T-cell (primary cell): ENCODE data around the gene TMEM143. TPM values are rescaled to one million over a fixed set of nuclear protein-coding genes. Genes with fewer than 3 reads are reported as not detected.

Experiments used
- ATAC-seq, 4 experiments: fragments of 200-7000 bp in 3 of 4; fragments of 150-1000 bp in 1 of 4; cut with Tn5 transposase; replicated peaks in 1 of 4; 1 replicate in 3 of 4; 2 replicates in 1 of 4; pipeline ENCODE4 v1.10.0; 2021; ENCODE audit warnings: moderate library complexity in 3 of 4, mild to moderate bottlenecking in 2 of 4, moderate number of reproducible peaks in 1 of 4
- CTCF ChIA-PET, 2 donors: fragments of 300-600 bp; sonication (Branson Sonifier 250); formaldehyde crosslinking; loops; one replicate each; lab custom pipeline; 2022; ENCODE audit warnings: antibody characterized with exemption in 2 of 2; lab: Charles Lee
- POLR2A ChIA-PET, 2 donors: fragments of 300-600 bp; sonication (Branson Sonifier 250); formaldehyde crosslinking; loops; one replicate each; lab custom pipeline; 2022; ENCODE audit warnings: antibody characterized with exemption in 2 of 2; lab: Charles Lee
- DNase-seq, 35 experiments: peaks; one replicate each; pipeline versions ENCODE4 v3.0.0 to v3.0.0-alpha.2; 2013 to 2023
- H3K27ac ChIP-seq: one replicate; pipeline ENCODE4 v1.5.1; 2013; ENCODE audit warnings: low read length
- H3K27me3 ChIP-seq, 2 experiments: replicated peaks in 1 of 2; 1 replicate in 1 of 2; 2 replicates in 1 of 2; pipeline versions ENCODE4 v1.6.1 to v1.7.0; 2013; ENCODE audit warnings: low read length in 1 of 2, mixed read lengths in 1 of 2; ENCODE audit not compliant: control insufficient read depth in 2 of 2, insufficient read depth in 2 of 2; ENCODE audit errors: extremely low read depth in 1 of 2
- H3K36me3 ChIP-seq, 2 donors: 1 replicate in 1 of 2; 2 replicates in 1 of 2; pipeline versions ENCODE4 v1.6.1 to v1.7.0; 2013; ENCODE audit warnings: low read length in 1 of 2; ENCODE audit not compliant: control insufficient read depth in 2 of 2, insufficient read depth in 1 of 2; ENCODE audit errors: extremely low read depth in 1 of 2
- H3K4me1 ChIP-seq, 2 experiments: 1 replicate in 1 of 2; 2 replicates in 1 of 2; pipeline versions ENCODE4 v1.6.1 to v1.7.0; 2013; ENCODE audit warnings: low read length in 2 of 2, mixed read lengths in 1 of 2; ENCODE audit not compliant: insufficient read depth in 2 of 2, control insufficient read depth in 1 of 2; ENCODE audit errors: extremely low read depth in 1 of 2
- H3K4me3 ChIP-seq, 2 donors: 1 replicate in 1 of 2; 2 replicates in 1 of 2; pipeline versions ENCODE4 v1.5.1 to v1.7.0; 2013; ENCODE audit warnings: mild to moderate bottlenecking in 2 of 2, low read length in 1 of 2, moderate library complexity in 1 of 2; ENCODE audit not compliant: control insufficient read depth in 1 of 2; ENCODE audit errors: extremely low read depth in 1 of 2
- H3K9me3 ChIP-seq: 2 replicates; pipeline ENCODE4 v1.7.0; 2013
- H3K27ac Mint-ChIP-seq, 2 donors: one replicate each; pipeline ENCODE4 v1.8.0; 2020 to 2021; ENCODE audit warnings: mild to moderate bottlenecking in 2 of 2, mixed read lengths in 2 of 2
- H3K27me3 Mint-ChIP-seq, 2 donors: one replicate each; pipeline ENCODE4 v1.8.0; 2021 to 2022; ENCODE audit warnings: mixed read lengths in 2 of 2
- H3K36me3 Mint-ChIP-seq: one replicate; pipeline ENCODE4 v1.8.0; 2021; ENCODE audit warnings: mixed read lengths
- H3K4me1 Mint-ChIP-seq, 3 donors: one replicate each; pipeline ENCODE4 v1.8.0; 2020 to 2022; ENCODE audit warnings: mixed read lengths in 3 of 3, mild to moderate bottlenecking in 1 of 3
- H3K4me3 Mint-ChIP-seq, 3 donors: one replicate each; pipeline ENCODE4 v1.8.0; 2020 to 2022; ENCODE audit warnings: mild to moderate bottlenecking in 3 of 3, mixed read lengths in 3 of 3, moderate library complexity in 3 of 3
- H3K9me3 Mint-ChIP-seq, 3 donors: one replicate each; pipeline ENCODE4 v1.8.0; 2020 to 2022; ENCODE audit warnings: mixed read lengths in 3 of 3
- WGBS: methylation state at CpG from one replicate; pipeline ENCODE4 v1.1.5; 2013; ENCODE audit warnings: missing lambda C conversion rate; ENCODE audit not compliant: insufficient coverage; 5-methylcytosine and 5-hydroxymethylcytosine counted together
- total RNA-seq, 35 experiments: library from RNA in 6 of 35; stranded (reverse) in 6 of 35; fragments of 120-200 nt in 1 of 35; gene quantifications; one replicate each; pipeline versions ENCODE4 v1.2.1 to v1.2.4 and lab custom pipeline; 2013 to 2026

TMEM143 gene
- total RNA-seq, 5 donors from 2014 or later (not counting 1 experiment from before 2014, with no cell fraction given), result 14.5 to 33.5 (median 29.0) TPM

GRCh38 chr19:48348045-48348444, 15.7 kb downstream of the TMEM143 start:
- H3K27me3 Mint-ChIP-seq, result no peaks in the 10 kb centered on the region
- CTCF ChIA-PET, result interaction anchor here in 1 of 2 donors (0.6 kb wide), 1 partner anchor 14 kb away, joined by 3 read pairs; no protein-coding TSS in a partner anchor
- ATAC-seq, result no peak

GRCh38 chr19:48346191-48346590, 17.5 kb downstream of the TMEM143 start:
- 100% methylated on average over 1 of the region's 2 CpGs for WGBS
- CTCF ChIA-PET, result interaction anchor here in 1 of 2 donors (0.8 kb wide), 1 partner anchor 32 kb away, joined by 3 read pairs; no protein-coding TSS in a partner anchor
- POLR2A ChIA-PET, result no interaction called here
- H3K36me3 ChIP-seq, result peaks cover 0 to 9% of the 10 kb centered on the region in 2 donors
- H3K27ac Mint-ChIP-seq, result peak overlapping the region in 1 of 2 donors; percentile 48
- H3K4me3 Mint-ChIP-seq, result no peak overlapping the region
- no peak overlapping the region for H3K4me3 ChIP-seq
- DNase-seq, result no peak
- H3K27ac ChIP-seq, result no peak overlapping the region
- no peaks in the 10 kb centered on the region for H3K9me3 ChIP-seq
- H3K4me1 Mint-ChIP-seq, result peaks cover 0 to 2% (median 2%) of the 10 kb centered on the region in 3 donors
- H3K27me3 ChIP-seq, result no peaks in the 10 kb centered on the region
- H3K4me1 ChIP-seq, result peaks cover 0 to 3% of the 10 kb centered on the region in 2 experiments
- no peaks in the 10 kb centered on the region for H3K27me3 Mint-ChIP-seq
- H3K36me3 Mint-ChIP-seq, result peaks cover 13% of the 10 kb centered on the region
- no peaks in the 10 kb centered on the region for H3K9me3 Mint-ChIP-seq
- no peak for ATAC-seq

More at GRCh38 chr19:48348045-48348444, 15.7 kb downstream of the TMEM143 start:
- no peaks in the 10 kb centered on the region for H3K27me3 ChIP-seq
- peaks cover 0 to 3% of the 10 kb centered on the region in 2 donors for H3K36me3 ChIP-seq
- no peak overlapping the region for H3K4me3 ChIP-seq
- no peak overlapping the region for H3K27ac ChIP-seq
- POLR2A ChIA-PET, result no interaction called here
- peaks cover 10% of the 10 kb centered on the region for H3K36me3 Mint-ChIP-seq
- no peak overlapping the region for H3K27ac Mint-ChIP-seq
- peaks cover 0 to 6% of the 10 kb centered on the region in 2 experiments for H3K4me1 ChIP-seq
- DNase-seq, result no peak
- H3K4me1 Mint-ChIP-seq, result peaks cover 0 to 7% (median 2%) of the 10 kb centered on the region in 3 donors
- no peaks in the 10 kb centered on the region for H3K9me3 Mint-ChIP-seq
- WGBS, result 90% methylated on average over 5 of the region's 5 CpGs
- no peaks in the 10 kb centered on the region for H3K9me3 ChIP-seq
- no peak overlapping the region for H3K4me3 Mint-ChIP-seq

- no peaks in the 10 kb centered on the region for H3K9me3 Mint-ChIP-seq
Observed at GRCh38 chr19:48344892-48345291, 18.8 kb downstream of the TMEM143 start.

GRCh38 chr19:48342841-48343540, 20.7 kb downstream of the TMEM143 start:
- Histone ChIP-seq H3K4me3 (no peak overlapping the region), H3K36me3 (peaks cover 0 to 9% of the 10 kb centered on the region in 2 donors), H3K9me3 (no peaks in the 10 kb centered on the region), H3K4me1 (no peaks in the 10 kb centered on the region), H3K27ac (no peak overlapping the region), H3K27me3 (no peaks in the 10 kb centered on the region)
- H3K4me1 Mint-ChIP-seq, result no peaks in the 10 kb centered on the region
- H3K27me3 Mint-ChIP-seq, result no peaks in the 10 kb centered on the region
- WGBS, result 96% methylated on average over 5 of the region's 23 CpGs
- no peak overlapping the region for H3K27ac Mint-ChIP-seq
- ChIA-PET POLR2A (no interaction called here), CTCF (no interaction called here)
- H3K9me3 Mint-ChIP-seq, result no peaks in the 10 kb centered on the region
- H3K4me3 Mint-ChIP-seq, result no peak overlapping the region
- H3K36me3 Mint-ChIP-seq, result peaks cover 7% of the 10 kb centered on the region
- no peak for ATAC-seq
- DNase-seq, result no peak

More at GRCh38 chr19:48344892-48345291, 18.8 kb downstream of the TMEM143 start:
- Histone ChIP-seq H3K36me3 (peaks cover 0 to 9% of the 10 kb centered on the region in 2 donors), H3K27me3 (no peaks in the 10 kb centered on the region), H3K9me3 (no peaks in the 10 kb centered on the region), H3K4me1 (no peaks in the 10 kb centered on the region), H3K4me3 (no peak overlapping the region), H3K27ac (no peak overlapping the region)
- Mint-ChIP-seq H3K4me1 (no peaks in the 10 kb centered on the region), H3K4me3 (no peak overlapping the region), H3K36me3 (peaks cover 11% of the 10 kb centered on the region), H3K27ac (no peak overlapping the region), H3K27me3 (no peaks in the 10 kb centered on the region)
- ChIA-PET CTCF (no interaction called here), POLR2A (no interaction called here)
- DNase-seq (no peak), ATAC-seq (no peak)
- 94% methylated on average over 4 of the region's 6 CpGs for WGBS

- no peaks in the 10 kb centered on the region for H3K4me1 Mint-ChIP-seq
- no peaks in the 10 kb centered on the region for H3K9me3 ChIP-seq
- H3K9me3 Mint-ChIP-seq, result no peaks in the 10 kb centered on the region
- no peak overlapping the region for H3K4me3 Mint-ChIP-seq
- peaks cover 7% of the 10 kb centered on the region for H3K36me3 Mint-ChIP-seq
- 94% methylated on average over 20 of the region's 20 CpGs for WGBS
- no peak overlapping the region for H3K27ac ChIP-seq
- no peaks in the 10 kb centered on the region for H3K27me3 Mint-ChIP-seq
- DNase-seq (no peak), ATAC-seq (no peak)
- H3K4me1 ChIP-seq, result no peaks in the 10 kb centered on the region
- H3K27me3 ChIP-seq, result no peaks in the 10 kb centered on the region
- no peak overlapping the region for H3K27ac Mint-ChIP-seq
- no peak overlapping the region for H3K4me3 ChIP-seq
- ChIA-PET POLR2A (no interaction called here), CTCF (no interaction called here)
- peaks cover 0 to 9% of the 10 kb centered on the region in 2 donors for H3K36me3 ChIP-seq
Observed at GRCh38 chr19:48342414-48342738, 21.4 kb downstream of the TMEM143 start.

- Histone ChIP-seq H3K9me3 (no peaks in the 10 kb centered on the region), H3K27me3 (no peaks in the 10 kb centered on the region), H3K4me3 (no peak overlapping the region), H3K27ac (no peak overlapping the region), H3K36me3 (peaks cover 0 to 9% of the 10 kb centered on the region in 2 donors), H3K4me1 (no peaks in the 10 kb centered on the region)
- no peak for DNase-seq
- WGBS, result 98% methylated on average over 9 of the region's 10 CpGs
- CTCF ChIA-PET, result interaction anchor here (0.5 to 0.6 kb wide), 2 partner anchors 67 to 222 kb away, joined by 3 to 10 read pairs; no protein-coding TSS in a partner anchor
- Mint-ChIP-seq H3K4me3 (no peak overlapping the region), H3K4me1 (no peaks in the 10 kb centered on the region), H3K36me3 (peaks cover 7% of the 10 kb centered on the region), H3K27ac (no peak overlapping the region), H3K27me3 (no peaks in the 10 kb centered on the region), H3K9me3 (no peaks in the 10 kb centered on the region)
- POLR2A ChIA-PET, result no interaction called here
- ATAC-seq, result no peak
Observed at GRCh38 chr19:48341515-48342413, 22.0 kb downstream of the TMEM143 start.
